Measurements from ENCODE around the gene SPATA33.

GRCh38 chr16:89670496-89671431 lies 13.1 kb downstream of the SPATA33 start:
- no peak for TF ChIP-seq CTCF (IDR thresholded peaks at IDR 0.05; ENCODE audit: borderline replicate concordance, extremely low read depth, low read length, poor library complexity, severe bottlenecking)
- no peak for TF ChIP-seq EZH2 (IDR thresholded peaks at IDR 0.05; ENCODE audit: borderline replicate concordance, low read depth, low read length, severe bottlenecking)

Data from DND-41 (cell line).